Muscle of leg (tissue), 11 donors: Measurements from ENCODE around the gene KEAP1. TPM values are rescaled to one million over a fixed set of nuclear protein-coding genes. Genes with fewer than 3 reads are reported as not detected.
"Not testable (repeated sequence)": the region's sequence is repeated elsewhere in the genome, so short reads cannot be mapped to it uniquely, and the experiment has no call there.

Experiments used
- DNase-seq: peaks from one replicate; pipeline ENCODE4 v3.0.0; 2013
- H3K27ac ChIP-seq: one replicate; pipeline ENCODE4 v1.5.1; 2013; ENCODE audit warnings: mild to moderate bottlenecking, low read length, control low read depth
- H3K27me3 ChIP-seq: one replicate; pipeline ENCODE4 v1.6.1; 2013; ENCODE audit warnings: low read length; ENCODE audit not compliant: control insufficient read depth, insufficient read depth
- H3K36me3 ChIP-seq: one replicate; pipeline ENCODE4 v1.6.1; 2013; ENCODE audit warnings: low read length; ENCODE audit not compliant: control insufficient read depth, insufficient read depth
- H3K4me1 ChIP-seq: one replicate; pipeline ENCODE4 v1.6.1; 2013; ENCODE audit warnings: low read length; ENCODE audit not compliant: control insufficient read depth, insufficient read depth
- H3K4me3 ChIP-seq: one replicate; pipeline ENCODE4 v1.5.1; 2013; ENCODE audit warnings: low read length, control low read depth
- H3K9me3 ChIP-seq: replicated peaks from 2 replicates; pipeline ENCODE4 v1.6.1; 2013; ENCODE audit warnings: low read depth, low read length; ENCODE audit not compliant: control insufficient read depth
- WGBS: methylation state at CpG from one replicate; pipeline ENCODE4 v1.1.5; 2013; ENCODE audit warnings: missing lambda C conversion rate; ENCODE audit not compliant: insufficient coverage; 5-methylcytosine and 5-hydroxymethylcytosine counted together
- polyA plus RNA-seq, 8 donors: library from polyadenylated mRNA; unstranded; fragments of 120-200 nt; gene quantifications; one replicate each; pipeline versions ENCODE4 v1.2.1 to v1.2.3, GENCODE V29; 2013; ENCODE audit warnings: inconsistent platforms in 1 of 8, low replicate concordance in 1 of 8; ENCODE audit not compliant: insufficient read length in 8 of 8, insufficient read depth in 1 of 8
- total RNA-seq: library from RNA; stranded (reverse); fragments of 120-200 nt; gene quantifications from one replicate; pipeline ENCODE4 v1.2.4, GENCODE V29; 2013

The KEAP1 gene
- total and polyA plus RNA-seq, 9 donors: 55.2 to 75.0 (median 69.4) TPM

DNA sequence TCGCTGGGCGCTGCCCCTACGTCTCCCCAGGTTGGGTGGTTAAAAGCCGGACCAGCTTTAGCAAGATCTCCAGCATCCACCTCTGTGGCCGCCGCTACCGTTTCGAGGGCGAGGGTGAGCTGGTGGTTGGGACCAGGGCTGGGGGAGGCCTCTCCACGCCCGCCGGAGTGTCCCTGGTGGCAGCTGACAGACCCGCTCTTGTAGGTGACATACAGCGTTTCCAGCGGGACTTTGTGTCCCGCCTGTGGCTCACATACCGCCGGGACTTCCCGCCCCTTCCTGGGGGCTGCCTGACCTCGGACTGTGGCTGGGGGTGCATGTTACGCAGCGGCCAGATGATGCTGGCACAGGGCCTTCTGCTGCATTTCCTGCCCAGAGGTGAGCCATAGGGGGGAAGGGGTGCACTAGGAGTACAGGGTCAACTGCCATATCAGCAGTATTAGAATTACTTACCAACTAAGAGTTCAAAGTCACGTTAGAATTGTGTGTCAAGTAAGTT lies 41.6 kb upstream of the KEAP1 start:
- peaks cover 14% of the 10 kb centered on the region for H3K4me1 ChIP-seq
- DNase-seq: no peak
- no peaks in the 10 kb centered on the region for H3K9me3 ChIP-seq
- H3K4me3 ChIP-seq: peak overlapping the region; percentile 70
- no peaks in the 10 kb centered on the region for H3K27me3 ChIP-seq
- peaks cover 24% of the 10 kb centered on the region for H3K36me3 ChIP-seq
- 75% methylated on average over 10 of the region's 23 CpGs for WGBS
- H3K27ac ChIP-seq: peak overlapping the region; percentile 20

DNA sequence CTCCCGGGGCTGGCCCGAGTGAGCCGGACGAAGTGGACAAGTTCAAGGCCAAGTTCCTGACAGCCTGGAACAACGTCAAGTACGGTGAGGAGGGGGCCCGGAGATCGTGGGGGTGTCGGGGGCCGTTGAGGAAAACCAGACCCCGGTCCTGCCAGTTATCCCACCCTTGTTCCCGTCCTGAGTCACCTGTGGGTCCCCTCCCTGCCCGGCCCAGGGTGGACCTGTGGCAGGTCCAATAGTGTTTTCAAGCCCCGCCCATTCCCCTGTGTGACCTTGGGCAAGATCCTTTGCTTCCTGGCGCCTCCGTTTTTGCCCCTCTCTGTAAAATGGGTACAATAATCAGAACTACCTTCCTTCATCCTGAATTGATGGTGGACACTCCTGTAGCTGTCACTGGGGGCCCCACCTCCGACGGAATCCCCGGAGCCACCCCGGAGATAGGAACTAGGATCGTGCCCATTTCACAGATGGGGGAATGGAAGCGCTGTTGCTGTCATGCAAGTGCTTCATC lies 41.1 kb upstream of the KEAP1 start:
- Histone ChIP-seq H3K4me3 (peak overlapping the region; percentile 70), H3K36me3 (peaks cover 20% of the 10 kb centered on the region), H3K4me1 (peaks cover 14% of the 10 kb centered on the region), H3K27ac (peak overlapping the region; percentile 20), H3K27me3 (no peaks in the 10 kb centered on the region), H3K9me3 (no peaks in the 10 kb centered on the region)
- peak; percentile 32 for DNase-seq
- WGBS: 4% methylated on average over 15 of the region's 22 CpGs

DNA sequence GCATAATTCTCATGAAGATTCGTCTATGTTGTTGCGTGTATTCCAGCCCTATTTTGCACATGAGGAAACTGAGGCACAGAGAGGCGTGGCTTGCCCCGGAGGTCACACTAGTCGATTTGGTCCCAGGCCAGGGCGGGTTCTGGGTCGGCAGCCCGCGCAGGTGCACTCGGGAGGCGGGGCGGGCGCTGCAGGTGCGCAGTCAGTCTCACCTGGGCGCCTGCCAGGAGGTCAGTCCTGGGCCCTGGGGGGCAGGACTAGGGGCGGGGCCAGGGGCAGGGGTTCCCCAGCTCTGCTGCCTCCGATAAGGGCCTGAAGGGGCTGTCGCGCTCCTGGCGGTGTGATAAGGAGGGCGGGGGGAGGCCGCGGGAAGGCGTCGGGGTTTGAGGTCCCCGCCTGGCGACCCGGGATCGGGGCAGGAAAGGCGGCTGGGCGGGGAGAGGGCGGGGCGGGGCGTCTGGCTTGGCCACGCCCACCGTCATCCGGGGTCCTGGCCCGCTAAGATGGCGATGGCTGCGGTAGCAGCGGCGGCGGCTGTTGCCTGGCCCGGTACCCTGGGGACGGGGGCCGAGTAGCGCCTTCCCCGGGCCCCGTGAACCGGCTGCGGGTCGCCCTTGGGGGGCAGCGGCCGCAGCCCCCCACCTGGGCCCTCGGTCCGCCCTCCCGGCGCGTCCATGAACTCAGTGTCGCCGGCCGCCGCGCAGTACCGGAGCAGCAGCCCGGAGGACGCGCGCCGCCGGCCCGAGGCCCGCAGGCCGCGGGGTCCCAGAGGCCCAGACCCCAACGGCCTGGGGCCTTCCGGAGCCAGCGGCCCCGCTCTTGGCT lies 40.5 kb upstream of the KEAP1 start, which contains the start of gene ATG4D:
Gene ATG4D, plus strand, starts transcription at position 485 of the 822 bp plus-strand sequence. Its CDS starts 187 bp downstream, at position 672.
- WGBS: 1% methylated on average over 79 of the region's 79 CpGs
- peaks cover 13% of the 10 kb centered on the region for H3K36me3 ChIP-seq
- peak within 1 kb of the TSS; percentile 70 for H3K4me3 ChIP-seq
- no peaks in the 10 kb centered on the region for H3K27me3 ChIP-seq
- DNase-seq: peak; percentile 83
- peaks cover 14% of the 10 kb centered on the region for H3K4me1 ChIP-seq
- H3K27ac ChIP-seq: peak within 1 kb of the TSS; percentile 20
- no peaks in the 10 kb centered on the region for H3K9me3 ChIP-seq

DNA sequence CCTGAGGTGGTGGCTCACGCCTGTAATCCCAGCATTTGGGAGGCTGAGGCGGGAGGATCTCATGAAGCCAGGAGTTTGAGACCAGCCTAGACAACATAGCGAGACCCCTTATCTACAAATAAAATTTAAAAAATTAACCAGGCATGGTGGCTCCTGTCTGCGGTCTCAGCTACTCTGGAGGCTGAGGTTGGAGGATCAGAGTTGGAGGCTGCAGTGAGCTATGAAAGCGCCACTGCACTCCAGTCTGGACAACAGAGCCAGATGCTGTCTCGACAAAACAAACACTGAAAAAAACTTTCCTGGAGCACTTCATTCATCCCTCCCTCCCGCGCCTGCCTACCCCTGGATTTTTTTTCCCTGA lies 39.9 kb upstream of the KEAP1 start:
- WGBS: 51% methylated on average over 3 of the region's 8 CpGs
- no peak for DNase-seq
- Histone ChIP-seq H3K9me3 (no peaks in the 10 kb centered on the region), H3K27me3 (no peaks in the 10 kb centered on the region), H3K36me3 (peaks cover 7% of the 10 kb centered on the region), H3K27ac (no peak overlapping the region), H3K4me1 (peaks cover 14% of the 10 kb centered on the region), H3K4me3 (peak overlapping the region; percentile 70)

DNA sequence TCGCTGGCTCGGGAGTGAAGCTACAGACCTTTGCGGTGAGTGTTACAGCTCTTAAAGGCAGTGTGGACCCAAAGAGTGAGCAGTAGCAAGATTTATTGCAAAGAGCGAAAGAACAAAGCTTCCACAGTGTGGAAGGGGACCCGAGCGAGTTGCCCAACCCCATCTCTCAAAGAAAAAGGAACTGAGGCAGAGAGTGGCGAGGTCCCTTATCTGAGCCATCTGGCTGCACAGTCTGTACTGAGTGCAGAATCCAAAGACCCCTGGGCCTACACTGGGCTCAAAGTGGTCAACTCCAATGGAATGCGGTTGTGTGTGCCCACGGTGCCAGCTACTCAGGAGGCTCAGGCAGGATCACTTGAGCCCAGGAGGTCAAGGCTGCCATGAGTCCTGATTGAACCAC lies 35.9 kb upstream of the KEAP1 start:
- WGBS: 61% methylated on average over 5 of the region's 9 CpGs
- DNase-seq, H3K27me3 ChIP-seq, H3K36me3 ChIP-seq, H3K27ac ChIP-seq, H3K9me3 ChIP-seq, H3K4me1 ChIP-seq, H3K4me3 ChIP-seq: not testable (repeated sequence)

DNA sequence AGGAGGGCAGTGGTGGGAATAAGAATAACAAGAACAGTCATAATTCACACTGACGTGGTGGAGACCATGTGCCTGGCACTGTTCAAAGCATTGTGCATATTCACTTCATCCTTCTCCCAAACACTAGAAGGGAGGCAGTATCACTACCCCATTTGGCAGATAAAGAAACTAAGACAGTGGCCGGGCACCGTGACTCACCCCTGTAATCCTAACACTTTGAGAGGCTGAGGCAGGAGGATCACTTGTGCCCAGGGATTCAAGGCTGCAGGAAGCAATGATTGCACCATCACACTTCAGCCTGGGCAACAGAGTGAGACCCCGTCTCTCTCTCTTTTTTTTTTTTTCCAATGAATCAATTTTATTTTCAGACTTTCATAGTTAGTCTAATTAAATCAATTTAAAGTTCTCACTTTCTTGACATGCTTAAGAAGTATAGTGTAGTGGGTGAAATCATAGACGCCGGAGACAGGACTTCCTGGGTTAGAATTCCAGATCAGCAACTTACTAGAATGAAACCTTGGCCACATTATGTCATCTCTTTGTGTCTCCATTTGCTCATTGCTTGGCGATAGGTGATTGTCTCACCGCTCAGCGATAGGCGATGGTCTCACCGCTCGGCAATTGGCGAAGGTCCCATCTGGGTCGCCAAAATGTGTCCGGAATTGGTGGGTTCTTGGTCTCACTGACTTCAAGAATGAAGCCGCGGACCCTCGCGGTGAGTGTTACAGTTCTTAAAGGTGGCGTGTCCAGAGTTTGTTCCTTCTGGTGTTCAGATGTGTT lies 35.2 kb upstream of the KEAP1 start:
- Histone ChIP-seq H3K9me3 (no peaks in the 10 kb centered on the region), H3K27me3 (peaks cover 2% of the 10 kb centered on the region), H3K4me1 (peaks cover 3% of the 10 kb centered on the region), H3K27ac (no peak overlapping the region), H3K36me3 (no peaks in the 10 kb centered on the region), H3K4me3 (no peak overlapping the region)
- no peak for DNase-seq
- whole genome bisulfite sequencing: 82% methylated on average over 7 of the region's 20 CpGs

DNA sequence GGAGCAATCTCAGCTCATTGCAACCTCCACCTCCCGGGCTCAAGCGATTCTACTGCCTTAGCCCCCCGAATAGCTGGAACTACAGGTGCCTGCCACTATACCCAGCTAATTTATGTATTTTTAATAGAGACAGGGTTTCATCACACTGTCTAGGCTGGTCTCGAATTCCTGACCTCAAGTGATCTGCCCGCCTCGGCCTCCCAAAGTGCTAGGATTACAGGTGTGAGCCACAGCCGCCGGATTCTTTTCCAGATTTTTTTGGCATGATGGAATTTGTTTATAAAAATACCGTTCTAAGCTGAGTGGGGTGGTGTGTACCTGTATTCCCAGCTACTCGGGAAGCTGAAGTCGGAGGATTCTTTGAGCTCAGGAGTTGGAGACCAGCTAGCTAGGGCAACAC lies 34.5 kb upstream of the KEAP1 start:
- Histone ChIP-seq H3K4me1 (no peaks in the 10 kb centered on the region), H3K4me3 (no peak overlapping the region), H3K9me3 (no peaks in the 10 kb centered on the region), H3K27me3 (peaks cover 2% of the 10 kb centered on the region), H3K27ac (no peak overlapping the region), H3K36me3 (no peaks in the 10 kb centered on the region)
- no peak for DNase-seq
- 60% methylated on average over 1 of the region's 11 CpGs for WGBS

DNA sequence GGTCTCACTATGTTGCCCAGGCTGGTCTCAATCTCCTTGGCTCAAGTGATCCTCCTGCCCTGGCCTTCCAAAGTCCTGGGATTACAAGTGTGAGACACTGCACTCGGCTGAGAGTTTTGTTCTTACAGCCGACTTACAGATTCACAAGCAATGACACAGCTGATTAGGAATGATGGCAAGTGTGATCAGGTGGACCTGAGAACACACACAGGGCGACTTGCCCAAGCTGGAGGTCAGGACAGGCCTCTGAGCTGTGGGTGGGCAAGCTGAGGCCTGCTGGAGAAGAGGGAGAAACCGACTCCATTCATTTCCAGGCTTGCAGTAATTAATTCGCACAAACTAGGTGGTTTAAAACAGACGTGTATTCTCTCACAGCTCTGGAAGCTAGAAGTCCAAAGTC lies 32.5 kb upstream of the KEAP1 start:
- Histone ChIP-seq H3K27ac (no peak overlapping the region), H3K4me1 (no peaks in the 10 kb centered on the region), H3K4me3 (no peak overlapping the region), H3K27me3 (peaks cover 2% of the 10 kb centered on the region), H3K9me3 (peaks cover 2% of the 10 kb centered on the region), H3K36me3 (no peaks in the 10 kb centered on the region)
- DNase-seq: no peak
- 70% methylated on average over 4 of the region's 6 CpGs for WGBS

DNA sequence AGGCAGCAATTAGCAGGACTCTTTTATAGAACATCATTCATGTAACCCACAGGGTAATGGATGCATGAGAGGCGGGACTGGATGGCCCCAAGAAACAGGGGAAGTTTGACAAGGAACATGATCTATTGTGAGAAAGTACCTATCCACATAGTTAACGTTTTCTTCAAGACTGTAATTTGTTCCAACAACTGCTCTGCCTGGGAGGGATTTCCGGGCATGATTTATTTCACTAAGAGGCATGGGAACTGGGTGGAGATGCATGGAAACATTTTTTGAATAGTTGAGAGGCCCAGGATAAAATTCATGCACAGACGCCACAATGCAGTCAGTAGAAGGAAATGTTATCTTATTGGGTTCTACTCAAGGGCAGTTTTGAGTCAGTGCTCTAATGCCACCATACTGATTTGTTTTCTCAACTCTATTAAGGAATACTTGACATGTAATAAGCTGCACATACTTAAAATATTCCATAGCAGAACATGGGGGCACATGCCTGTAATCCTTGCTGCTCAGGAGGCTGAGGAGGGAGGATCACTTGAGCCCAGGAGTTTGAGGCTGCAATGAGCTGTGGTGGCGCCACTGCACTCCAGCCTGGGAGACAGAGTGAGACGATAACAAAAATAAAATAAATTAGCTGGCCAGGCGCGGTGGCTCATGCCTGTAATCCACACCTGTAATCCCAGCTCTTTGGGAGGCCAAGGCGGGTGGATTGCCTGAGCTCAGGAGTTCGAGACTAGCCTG lies 30.7 kb upstream of the KEAP1 start:
- no peaks in the 10 kb centered on the region for H3K36me3 ChIP-seq
- 82% methylated on average over 2 of the region's 10 CpGs for WGBS
- H3K27me3 ChIP-seq: peaks cover 2% of the 10 kb centered on the region
- DNase-seq: peak; percentile 21
- peaks cover 2% of the 10 kb centered on the region for H3K9me3 ChIP-seq
- no peak overlapping the region for H3K27ac ChIP-seq
- H3K4me3 ChIP-seq: no peak overlapping the region
- no peaks in the 10 kb centered on the region for H3K4me1 ChIP-seq
